HG03439 (cell line): Measurements from ENCODE around the gene ABCA7.
A peak's percentile ranks its signal among the peaks of the same experiment; 100 is the strongest.

Experiments
- ATAC-seq: cut with Tn5 transposase; IDR thresholded peaks from one replicate; pipeline ENCODE4 v1.9.1; 2021; ENCODE audit warnings: mild to moderate bottlenecking, moderate library complexity; ENCODE audit not compliant: unreplicated experiment

Gene ABCA7

DNA sequence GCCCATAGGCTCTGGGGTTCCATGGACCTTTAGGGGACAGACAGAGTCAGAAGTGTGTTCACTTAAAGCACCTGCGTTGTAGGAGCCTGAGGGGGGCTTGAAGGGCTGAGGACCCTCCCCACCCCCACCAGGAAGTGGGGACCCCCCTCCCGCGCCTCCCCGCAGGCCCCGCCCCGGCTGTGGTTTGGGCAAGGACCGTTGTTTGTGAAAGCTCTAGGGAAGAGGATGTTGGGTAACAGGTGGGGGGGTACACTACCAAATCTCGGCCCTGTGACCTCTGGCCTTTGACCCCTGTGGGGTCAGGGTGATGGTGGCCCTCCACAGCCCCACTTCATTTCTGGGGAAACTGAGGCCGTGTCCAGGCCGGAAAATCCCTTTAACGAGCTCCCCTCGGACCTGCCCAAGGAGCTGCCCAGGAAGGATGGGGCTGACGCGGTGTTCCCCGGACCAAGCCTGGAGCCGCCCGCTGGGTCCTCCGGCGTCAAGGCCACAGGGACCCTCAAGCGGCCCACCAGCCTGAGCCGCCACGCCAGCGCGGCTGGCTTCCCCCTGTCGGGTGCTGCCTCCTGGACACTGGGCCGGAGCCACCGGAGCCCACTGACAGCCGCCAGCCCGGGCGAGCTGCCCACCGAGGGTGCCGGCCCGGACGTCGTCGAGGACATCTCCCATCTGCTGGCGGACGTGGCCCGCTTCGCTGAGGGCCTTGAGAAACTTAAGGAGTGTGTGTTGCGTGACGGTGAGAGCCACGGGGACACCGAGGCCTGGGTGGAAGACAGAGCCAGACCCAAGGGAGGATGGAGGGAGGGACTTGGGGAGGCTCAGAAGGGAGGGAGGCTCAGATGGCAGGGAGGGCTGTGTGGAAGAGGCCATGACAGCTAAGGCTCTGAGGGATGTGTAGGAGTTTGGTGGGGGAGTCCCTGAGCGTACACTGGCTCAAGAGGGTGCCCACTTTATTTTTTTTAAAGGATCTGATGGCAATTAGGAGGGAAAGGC, 28.4 kb downstream of the ABCA7 start:
- ATAC-seq: no peak

DNA sequence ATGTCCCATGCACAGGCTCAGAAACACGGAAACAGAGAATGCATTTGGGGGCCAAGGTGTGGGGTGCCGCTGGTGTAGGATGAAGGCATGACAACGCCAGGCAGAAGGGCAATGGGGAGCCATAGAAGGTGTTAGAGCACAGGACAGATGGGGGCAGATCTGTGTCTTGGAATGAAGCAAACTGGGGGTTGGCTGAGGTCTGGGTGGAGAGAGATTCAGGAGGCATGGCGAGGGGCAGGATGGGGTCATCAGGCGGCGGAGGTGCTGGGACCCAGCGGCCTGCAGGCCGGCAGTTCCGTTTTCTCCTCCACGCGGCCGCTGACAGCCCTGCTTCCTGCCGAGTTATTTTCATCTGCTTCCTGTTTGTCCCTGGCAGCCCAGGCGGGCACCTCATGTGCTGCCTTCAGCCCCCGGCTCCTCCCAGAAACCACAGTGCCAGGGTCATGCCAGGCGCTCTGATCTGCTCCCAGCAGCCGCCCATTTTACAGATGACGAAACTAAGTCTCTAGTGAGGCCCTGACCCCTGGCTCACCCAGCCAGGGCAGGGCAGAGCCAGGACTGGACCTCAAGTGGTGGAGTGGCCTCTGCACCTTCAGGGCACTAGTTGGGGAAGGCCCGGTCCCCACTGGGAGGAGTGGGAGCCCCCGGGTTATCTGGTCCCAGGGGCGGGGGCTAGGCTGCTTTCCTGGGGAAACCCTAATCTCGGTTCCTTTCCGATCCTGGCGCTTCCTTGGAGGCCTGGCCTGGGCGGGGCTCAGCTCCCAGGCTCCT, 29.3 kb downstream of the ABCA7 start:
- ATAC-seq: no peak

DNA sequence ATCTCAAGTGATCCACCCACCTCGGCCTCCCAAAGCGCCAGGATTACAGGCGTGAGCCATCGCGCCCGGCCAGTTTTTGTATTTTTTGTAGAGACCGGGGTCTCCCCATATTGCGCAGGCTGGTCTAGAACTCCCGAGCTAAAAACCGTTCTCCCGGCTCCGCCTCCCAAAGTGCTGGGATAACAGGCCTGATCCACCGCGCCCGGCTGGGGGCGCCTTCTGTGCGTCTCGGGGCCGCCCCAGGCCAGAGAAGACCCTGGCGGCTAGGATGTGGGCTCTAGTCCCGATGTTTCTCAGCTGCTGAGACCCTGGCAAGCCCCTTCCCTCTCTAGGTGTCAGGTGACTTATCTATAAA, 30.6 kb downstream of the ABCA7 start:
- no peak for ATAC-seq

DNA sequence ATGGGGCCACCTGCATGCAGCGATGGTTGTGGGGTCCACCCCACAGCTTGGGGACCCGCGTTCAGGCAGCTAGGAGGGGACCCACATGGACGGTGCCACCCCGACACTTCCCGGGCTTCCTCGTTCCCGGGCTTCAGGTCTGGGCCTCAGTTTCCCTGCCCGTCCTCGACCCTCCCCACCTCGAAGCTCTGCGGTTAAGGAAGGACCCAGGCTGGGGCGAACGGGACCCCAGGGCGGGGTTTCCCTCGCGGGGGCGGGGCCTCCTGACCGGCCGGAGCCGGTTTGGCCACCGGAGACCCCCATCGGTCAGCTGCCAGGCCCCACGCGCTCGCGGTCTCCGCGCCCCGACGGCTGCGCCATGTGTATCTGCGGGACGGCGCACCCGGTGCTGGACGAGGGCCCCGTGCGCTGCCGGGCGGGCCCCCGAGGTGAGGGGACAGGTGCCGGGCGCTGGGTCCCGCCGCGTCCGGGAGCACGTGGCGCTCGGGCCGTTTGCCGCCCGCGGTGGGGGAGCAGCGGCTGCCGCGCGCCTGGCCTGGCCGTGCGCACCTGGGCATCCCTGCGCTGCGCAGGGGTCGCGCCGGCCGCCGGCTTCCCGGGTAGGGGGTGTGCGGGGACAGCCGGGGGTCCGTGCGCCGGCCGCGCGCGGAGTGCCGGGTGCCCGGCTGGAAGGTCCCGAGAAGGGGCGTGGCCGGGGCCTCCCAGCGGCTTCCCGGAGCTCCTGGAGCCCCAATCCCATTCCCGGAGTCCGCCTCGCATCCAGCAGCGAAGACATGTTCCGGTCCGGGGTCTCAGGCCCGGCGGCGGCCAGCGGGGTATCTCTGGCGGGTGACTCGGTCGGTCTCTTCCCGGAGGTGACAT, 31.3 kb downstream of the ABCA7 start:
- ATAC-seq: no peak

DNA sequence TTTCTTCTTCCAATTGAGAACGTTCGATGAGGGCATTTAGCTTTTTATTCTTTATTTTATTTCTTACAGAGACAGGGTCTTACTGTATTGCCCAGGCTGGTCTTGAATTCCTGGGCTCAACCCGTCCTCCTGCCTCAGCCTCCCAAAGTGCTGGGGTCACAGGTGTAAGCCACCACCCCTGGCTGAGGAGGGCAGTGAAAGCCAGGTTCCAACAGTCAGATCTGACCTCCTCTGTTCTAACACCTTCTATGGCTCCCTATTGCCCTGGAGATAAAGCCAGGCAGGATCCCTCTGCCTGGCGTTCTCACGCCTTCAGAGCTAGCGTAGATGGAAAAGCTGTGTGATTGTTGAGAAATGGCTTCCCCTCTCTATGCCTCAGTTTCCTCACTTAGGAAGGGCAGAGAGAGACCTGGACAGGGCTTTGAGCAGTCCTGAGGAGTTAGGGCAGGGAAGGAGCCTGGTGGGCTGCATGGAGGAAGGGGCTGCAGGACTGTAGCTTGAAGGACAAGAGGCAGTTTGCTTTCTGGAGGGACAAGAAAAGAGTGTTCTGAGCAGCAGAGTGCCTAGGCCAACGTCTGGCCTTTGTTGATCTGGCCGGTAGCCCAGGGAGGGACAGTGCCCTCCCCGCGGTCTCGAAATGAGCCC, 32.6 kb downstream of the ABCA7 start:
- ATAC-seq: no peak

DNA sequence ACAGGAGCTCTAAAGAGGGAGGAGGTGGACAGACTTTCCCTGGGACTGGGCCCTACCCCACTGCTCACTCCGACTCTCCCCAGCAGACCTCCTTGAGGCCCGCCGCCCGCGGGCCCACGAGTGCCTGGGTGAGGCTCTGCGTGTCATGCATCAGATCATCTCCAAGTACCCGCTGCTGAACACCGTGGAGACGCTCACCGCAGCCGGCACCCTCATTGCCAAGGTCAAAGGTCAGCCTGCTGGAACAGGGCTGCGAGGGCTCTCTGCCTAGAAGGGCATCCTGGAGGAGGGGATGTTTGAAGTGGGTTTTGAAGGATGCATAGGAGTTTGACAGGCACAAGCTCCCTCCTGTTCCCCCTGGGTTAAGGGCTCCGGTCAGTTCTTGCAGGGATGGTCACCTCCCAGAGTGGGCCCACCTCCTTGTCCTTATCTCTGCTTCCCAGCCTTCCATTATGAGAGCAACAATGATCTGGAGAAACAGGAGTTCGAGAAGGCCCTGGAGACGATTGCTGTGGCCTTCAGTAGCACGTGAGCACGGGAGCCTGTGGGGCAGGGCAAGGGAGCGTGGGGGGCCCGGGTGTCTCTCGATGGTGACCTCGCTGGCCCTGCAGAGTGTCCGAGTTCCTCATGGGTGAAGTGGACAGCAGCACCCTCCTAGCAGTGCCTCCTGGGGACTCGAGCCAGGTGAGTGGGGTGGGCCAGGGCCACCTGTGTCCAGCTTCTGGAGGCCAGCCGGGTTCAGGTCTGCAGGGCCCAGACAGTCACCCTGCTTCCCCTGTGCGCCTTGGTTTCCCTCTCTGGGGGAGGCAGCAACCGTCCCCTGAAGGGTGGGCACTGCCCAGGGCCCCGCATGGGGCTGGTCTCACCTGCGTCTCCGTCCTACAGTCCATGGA, 33.4 kb downstream of the ABCA7 start:
- ATAC-seq: no peak

DNA sequence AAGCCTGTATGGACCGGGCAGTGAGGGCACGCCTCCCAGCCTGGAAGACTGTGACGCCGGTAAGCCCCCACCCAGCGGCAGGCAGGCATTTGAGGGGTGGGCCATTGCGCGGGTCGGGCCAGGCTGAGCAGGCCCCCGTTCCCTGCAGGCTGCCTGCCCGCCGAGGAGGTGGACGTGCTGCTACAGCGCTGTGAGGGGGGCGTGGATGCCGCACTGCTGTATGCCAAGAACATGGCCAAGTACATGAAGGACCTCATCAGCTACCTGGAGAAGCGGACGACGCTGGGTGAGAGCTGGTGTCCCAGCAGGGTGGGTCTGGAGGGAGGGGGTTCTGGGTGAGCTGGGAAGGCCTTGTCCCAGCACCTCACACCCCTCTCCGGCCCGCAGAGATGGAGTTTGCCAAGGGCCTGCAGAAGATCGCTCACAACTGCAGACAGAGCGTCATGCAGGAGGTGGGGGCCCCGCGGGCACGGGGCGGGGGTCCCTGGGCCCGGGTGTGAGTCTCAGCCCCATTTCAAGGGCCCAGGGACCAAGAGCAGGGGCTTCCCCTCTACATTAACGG, 34.1 kb downstream of the ABCA7 start:
- ATAC-seq: no peak

DNA sequence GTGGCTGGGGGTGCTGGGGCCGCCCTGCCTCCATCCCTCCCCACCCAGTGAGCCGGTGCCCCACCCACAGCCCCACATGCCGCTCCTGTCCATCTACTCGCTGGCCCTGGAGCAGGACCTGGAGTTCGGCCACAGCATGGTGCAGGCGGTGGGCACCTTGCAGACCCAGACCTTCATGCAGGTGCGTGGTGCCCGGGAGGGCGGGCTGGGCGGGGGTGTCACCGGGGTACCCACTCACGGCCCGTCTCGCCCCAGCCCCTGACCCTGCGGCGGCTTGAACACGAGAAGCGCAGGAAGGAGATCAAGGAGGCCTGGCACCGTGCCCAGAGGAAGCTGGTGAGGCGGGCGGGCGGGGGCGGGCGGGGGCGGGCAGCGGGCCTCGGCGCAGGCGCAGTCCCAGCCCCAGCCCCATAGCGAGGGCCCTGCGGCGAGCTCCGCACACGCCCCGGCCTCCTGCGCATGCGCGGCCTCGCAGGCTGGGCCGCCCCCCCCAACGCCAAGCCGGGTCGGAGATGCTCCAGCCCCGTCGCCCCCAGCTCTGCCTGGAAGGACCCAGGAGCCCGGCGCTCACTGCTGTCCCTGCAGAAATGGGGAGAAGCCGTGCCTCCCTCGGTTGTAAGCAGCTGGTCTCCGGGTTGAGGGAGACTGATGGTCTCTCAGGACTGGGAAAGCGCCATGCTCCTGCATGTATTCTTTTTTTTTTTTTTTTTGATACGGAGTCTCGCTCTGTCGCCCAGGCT, 34.8 kb downstream of the ABCA7 start:
- ATAC-seq: no peak

DNA sequence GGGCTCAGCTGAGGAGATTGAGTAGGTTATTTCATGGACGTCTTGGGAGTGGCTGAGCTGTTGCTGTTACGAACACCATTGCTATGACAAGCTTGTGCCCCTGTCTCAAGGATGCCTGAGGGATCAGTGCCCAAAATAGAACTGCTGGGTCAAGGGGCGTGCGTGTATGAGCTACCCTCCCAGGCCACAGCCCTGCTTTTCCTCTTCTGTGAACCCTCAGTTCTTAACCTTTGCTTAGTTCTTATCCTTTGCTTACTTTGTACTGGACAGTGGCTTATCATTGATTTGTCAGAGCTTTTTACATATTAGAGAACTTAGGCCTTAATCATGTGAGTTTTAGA, 36.1 kb downstream of the ABCA7 start:
- no peak for ATAC-seq

DNA sequence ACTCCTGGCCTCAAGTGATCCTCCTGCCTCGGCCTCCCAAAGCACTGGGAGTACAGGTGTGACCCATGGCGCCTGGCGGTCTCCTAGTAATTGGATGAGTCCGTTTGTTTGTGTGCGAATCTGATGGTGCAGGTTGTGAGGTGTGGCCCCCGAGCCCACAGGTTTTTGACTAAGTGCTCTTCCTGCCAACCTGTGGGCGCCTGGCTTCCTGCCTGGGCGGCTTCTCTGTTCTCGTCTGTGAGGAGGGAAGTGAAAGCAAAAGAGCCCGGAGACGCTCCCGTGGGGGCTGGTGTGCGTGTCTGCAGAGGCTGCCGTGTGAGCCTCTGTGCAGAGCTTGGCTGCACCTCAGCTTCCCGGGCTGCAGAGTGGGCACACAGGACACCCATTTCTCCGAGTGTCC, 37.0 kb downstream of the ABCA7 start:
- peak; percentile 50 for ATAC-seq

DNA sequence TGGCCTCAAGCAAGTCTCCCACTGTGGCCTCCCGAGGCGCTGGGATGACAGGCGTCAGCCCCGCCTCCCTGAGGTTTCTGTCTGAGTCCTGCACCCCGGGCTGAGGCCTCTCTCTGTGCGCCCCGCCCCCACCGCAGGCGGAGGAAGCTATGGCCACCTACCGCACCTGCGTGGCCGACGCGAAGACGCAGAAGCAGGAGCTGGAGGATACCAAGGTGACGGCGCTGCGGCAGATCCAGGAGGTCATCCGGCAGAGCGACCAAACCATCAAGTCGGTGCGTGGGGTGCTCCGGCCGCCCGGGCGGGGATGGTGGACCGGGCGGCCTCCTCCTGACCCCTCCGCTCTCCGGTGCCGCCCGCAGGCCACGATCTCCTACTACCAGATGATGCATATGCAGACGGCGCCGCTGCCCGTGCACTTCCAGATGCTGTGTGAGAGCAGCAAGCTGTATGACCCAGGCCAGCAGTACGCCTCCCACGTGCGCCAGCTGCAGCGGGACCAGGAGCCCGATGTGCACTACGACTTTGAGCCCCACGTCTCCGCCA, 39.7 kb downstream of the ABCA7 start:
- no peak for ATAC-seq

DNA sequence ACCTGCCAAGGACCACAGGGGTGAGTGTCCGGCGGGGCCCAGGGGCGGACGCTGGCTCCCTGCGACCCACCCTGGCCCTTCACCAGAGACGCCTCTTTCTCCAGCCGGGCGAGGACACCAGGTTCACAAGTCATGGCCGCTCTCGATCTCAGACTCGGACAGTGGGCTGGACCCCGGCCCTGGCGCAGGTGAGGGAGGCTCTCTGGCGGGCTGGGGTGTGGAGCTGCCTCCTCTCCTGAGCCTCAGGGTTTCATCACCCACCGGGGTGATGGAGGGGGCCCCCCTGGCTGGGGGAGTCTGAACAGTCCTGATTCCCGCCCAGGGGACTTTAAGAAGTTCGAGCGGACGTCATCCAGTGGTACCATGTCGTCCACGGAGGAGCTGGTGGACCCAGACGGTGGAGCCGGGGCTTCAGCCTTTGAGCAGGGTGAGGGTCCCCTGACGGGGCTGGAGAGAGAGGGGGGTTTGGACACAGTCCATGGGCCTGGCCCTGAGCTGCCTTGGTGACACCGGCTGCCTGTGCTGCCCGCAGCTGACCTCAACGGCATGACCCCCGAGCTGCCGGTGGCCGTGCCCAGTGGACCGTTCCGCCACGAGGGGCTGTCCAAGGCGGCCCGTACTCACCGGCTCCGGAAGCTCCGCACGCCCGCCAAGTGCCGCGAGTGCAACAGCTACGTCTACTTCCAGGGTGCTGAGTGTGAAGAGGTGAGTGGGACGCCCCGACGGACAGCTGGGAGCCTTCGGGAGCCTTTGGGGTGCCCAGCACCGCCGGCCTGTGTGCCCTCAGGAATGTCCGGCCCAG, 40.7 kb downstream of the ABCA7 start:
- ATAC-seq: no peak

DNA sequence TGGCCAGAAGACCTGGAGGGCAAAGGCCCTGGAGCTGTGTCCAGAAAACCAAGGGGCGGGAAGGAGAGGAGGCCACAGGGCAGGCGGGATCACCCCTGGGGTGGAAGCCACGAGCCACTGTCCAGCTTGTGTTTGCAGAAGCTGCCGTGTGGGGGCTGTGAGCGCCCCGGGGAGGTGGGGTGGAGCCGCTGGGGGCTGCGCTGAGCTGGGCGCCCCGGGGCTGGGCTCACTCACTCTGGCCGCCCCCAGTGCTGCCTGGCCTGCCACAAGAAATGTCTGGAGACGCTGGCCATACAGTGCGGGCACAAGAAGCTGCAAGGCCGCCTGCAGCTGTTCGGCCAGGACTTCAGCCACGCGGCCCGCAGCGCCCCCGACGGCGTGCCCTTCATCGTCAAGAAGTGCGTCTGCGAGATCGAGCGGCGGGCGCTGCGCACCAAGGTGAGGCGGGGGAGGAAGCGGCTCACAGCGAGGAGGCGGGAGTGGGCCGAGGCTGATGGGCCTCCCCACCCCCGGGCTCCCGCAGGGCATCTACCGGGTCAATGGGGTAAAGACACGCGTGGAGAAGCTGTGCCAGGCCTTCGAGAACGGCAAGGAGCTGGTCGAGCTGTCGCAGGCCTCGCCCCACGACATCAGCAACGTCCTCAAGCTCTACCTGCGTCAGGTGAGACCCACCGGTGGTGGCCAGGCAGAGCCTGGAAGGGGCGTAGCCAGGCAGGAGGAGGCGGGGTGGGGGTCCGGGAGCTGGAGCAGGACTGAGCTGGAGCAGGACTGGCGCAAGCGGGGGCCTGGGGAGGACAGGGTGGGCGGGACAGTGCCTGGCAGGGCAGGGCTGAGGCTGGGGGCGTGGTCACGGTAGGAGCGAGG, 41.6 kb downstream of the ABCA7 start:
- ATAC-seq: no peak

DNA sequence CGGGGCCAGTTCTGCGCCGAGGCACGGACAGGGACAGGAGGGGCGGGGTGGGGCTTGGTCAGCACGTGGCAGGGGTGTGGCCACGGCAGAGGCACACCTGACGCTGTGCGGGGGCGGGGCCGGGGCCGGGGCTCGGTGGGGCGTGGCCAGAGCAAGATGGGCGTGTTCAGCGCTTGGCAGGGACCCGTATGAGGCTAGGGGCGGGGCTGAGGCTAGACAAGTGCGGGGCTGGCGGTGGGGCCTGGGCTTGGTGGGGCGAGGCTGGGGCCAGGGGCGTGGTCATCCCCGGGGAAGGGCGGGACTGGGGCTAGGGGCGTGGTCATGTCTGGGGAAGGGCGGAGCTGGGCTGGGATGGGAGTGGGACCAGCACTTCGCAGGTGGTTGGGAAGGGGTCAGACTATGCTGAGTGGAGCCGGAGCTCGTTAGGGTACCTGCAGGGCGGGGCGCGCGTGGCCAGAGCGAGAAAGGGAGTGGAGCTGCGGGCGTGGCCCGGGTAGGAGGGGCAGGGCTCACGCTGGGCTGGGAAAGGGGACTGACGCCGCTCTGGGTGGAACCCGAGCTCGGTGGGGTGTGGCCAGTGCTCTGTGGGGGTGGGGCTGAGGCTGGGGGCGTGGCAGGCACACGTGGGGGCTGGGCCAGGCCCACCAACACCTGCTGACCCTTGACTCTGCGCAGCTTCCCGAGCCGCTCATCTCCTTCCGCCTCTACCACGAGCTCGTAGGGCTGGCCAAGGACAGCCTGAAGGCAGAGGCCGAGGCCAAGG, 42.4 kb downstream of the ABCA7 start:
- no peak for ATAC-seq

DNA sequence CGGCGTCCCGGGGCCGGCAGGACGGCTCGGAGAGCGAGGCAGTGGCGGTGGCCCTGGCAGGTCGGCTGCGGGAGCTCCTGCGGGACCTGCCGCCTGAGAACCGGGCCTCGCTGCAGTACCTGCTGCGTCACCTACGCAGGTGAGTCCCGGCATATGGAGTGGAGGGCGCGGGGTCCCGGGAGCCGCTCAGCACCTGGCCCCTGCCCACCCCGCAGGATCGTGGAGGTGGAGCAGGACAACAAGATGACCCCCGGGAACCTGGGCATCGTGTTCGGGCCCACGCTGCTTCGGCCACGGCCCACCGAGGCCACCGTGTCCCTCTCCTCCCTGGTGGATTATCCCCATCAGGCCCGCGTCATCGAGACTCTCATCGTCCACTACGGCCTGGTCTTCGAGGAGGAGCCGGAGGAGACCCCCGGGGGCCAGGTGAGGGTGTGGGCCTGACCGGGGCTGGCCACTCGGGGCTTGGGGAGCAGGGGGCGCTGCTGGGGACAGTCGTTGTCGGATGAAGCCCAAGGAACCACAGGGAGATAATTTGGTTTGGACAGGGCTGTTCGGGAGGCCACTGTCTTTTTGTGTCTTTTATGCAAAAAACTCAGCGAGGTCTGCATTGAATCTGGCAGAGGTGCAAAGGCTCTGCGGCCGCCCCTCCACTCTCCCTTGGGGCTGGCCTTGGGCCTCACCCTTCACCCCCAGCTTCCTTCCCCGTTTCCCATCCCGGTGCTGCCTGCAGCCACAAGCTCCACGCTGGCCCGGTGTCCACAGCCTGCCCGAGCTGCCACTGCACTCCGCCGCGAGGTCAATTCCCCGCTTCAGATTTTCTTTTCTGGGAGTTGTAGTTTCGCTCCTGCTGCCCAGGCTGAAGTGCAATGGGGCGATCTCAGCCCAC, 43.3 kb downstream of the ABCA7 start:
- no peak for ATAC-seq
